ENCODE results near the gene BACH1.
A peak's percentile ranks its signal among the peaks of the same experiment; 100 is the strongest.
"Not testable (repeated sequence)": the region's sequence is repeated elsewhere in the genome, so short reads cannot be mapped to it uniquely, and the experiment has no call there.

Gene BACH1

DNA sequence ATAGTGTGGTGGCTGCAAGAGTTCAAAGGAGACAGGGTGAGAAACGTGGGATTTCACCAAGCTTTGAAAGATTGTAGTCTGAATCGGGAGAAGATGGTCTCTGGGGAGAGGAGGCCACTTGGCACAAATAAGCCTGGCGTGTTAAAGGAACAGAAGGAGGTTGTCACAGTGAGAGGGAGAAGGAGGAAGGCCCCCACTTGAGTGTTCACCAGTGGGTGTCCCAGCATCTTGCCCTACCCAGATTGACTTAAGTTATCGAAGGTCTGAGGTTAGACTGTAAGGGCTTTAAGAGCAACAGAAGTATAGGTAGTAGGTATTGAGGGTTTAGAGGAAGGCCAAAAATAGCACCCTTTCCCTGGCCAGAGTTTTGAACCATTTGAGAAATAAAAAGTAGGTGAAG, 48.0 kb downstream of the BACH1 start:
- DNase-seq (ENCODE audit: low read depth): no peak

DNA sequence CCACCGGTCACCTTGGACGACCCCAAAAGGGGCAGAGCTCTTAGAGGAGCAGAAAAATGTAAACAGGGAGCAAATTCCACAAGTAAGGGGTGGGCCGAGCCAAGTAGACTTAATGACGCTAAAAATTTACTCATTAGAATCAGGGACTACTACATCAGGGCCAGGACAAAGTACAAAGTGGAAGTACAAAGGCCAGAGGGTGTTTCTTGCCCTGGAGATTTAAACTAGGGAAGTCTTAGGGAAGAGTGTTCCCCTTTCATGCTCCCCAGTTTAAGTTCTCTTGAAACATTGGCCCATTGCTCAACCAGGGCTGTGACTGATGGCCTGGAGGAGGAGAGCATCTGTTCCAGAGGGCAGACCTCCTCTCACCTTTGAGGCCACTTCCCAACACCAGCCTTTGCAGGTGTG, 48.6 kb downstream of the BACH1 start:
- DNase-seq (ENCODE audit: low read depth): no peak

DNA sequence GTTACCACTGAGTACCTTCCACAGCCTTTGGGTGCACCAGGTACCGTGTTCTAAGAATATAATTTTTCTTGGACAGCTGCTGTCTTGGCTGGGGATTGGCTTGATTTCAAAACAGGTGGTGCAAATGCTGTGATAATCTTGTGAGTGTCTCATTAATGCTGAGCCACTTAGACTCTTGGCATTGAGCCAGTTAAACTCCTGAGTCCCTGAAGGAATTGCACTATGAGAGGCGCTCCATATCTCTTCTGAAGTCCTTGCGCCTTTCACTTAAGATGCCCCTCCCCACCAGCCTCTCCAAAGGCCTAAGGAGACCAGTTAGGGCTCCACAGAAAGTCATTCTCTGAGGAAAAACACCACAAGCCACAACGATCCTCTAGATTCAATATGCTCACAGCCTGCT, 51.0 kb downstream of the BACH1 start:
- DNase-seq (ENCODE audit: low read depth): no peak

DNA sequence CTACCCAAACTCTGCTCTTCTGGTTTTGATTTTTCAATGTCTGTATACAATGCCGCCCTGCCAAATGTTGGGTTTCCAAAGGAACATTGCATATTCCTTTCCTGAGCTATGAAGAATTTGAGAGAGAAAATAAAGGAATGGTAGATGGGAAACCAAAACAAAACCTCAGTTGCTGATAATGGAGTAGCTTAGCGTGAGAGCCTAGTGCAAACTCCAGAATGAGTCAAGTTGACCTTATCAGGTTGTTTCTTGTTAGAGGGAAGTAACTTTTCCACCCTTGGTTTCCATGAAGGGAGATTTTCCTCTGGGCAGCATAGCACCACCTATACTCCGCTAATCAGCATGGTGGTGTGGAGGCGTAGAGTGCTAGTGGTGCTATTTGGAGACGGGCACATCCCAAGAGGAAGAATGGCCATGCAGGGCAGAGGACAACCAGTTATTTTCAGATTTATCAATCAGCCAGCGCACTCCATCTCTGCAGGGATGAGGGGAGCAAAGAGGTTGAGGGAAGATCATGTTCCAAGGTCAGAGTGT, 51.6 kb downstream of the BACH1 start:
- no peak for DNase-seq (ENCODE audit: low read depth)

DNA sequence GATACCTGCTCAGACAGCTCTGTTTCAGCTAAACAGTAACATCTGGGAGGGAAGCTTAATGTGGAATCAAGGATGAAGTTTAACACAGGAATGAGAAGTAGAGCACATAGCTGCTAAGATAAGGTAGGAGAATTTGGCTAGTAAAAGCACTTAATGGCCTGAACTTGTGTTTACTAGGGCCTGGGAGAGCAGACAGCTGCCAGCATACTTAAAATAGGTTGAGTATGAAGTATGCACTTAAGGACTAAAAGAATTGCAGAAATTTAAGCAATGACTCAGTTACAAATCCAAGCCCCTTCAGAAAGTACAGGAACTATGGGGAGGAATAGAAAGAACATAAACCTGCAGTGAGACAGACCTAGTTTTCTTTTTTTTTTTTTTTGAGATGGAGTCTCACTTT, 53.0 kb downstream of the BACH1 start:
- DNase-seq (ENCODE audit: low read depth): no peak

DNA sequence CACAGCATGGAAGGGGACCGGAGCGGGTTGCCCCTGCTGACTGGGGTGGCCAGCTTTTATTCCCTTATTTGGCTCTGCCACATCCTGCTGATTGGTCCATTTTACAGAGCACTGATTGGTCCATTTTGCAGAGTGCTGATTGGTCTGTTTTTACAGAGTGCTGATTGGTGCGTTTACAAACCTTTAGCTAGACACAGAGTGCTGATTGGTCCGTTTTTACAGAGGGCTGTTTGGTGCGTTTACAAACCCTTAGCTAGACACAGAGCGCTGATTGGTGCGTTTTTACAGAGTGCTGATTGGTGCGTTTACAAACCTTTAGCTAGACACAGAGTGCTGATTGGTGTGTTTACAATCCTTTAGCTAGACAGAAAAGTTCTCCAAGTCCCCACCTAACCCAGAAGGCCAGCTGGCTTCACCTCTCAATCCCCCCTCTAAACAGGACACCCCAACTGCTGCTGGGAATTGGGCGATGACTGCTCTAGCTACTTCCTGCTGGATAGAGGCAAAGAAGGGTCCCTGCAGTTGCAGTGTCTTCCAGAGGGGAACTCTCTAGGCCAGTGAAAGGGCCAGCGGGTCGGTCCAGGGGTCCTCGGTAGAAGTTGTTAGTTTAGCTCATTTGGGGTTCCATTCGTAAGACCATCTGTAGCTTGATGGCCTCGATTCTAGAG, 56.5 kb downstream of the BACH1 start:
- DNase-seq (ENCODE audit: low read depth): not testable (repeated sequence)

DNA sequence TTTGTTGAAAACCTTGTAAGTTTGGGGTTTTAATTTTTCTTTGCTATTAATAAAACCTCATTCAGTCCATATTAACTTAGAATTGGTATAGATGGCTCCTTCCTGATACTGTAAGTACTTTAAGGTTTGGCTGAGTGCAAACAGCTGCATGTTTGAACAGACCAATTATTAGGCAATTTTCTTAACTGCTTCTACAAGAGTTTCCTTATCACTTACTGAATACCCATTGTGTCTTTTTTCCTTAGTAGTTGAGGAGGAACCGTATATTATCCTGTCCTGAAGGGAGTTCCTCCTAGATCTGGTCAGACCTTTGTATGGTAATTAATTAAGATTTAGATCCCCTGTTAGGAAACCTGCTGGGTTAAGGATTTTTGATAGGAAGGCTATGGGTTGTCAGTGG, 57.6 kb downstream of the BACH1 start:
- not testable (repeated sequence) for DNase-seq (ENCODE audit: low read depth)

DNA sequence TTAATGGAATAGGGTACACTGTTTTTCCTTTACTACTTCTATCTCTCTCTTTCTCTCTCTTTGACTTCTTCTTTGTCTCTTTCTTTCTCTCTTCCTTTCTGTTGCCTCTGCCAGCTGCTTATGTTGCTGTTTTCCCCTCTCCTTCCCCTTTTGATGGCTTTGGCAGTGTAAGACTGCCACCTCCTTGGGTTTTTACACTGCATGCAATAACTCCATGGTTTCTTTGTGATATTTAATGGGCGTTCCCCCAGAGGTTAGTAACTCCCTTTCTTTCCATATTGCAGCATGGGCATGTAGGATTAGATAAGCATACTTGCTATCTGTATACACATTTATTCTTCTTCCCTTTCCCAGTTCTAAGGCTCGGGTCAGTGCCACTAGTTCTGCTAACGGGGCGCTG, 58.1 kb downstream of the BACH1 start:
- DNase-seq (ENCODE audit: low read depth): not testable (repeated sequence)

DNA sequence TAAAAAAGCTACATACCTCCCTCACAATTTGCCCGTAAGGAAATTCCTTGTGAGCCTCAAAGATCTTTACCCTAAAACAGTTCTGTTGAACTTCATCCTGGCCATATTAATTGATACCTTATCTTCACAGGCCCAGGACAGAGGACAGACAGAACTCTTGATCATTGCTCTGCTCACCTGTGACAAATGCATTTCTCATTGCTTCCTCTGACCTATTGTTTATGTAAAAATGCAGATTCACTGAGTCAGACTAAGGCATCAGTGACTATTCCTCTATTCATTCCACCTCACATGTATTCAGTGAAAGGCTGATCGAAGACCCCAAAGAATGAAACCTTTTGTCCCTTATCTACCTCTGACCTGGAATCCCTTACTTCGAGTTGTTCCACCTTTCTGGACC, 61.0 kb downstream of the BACH1 start:
- no peak for DNase-seq (ENCODE audit: low read depth)

DNA sequence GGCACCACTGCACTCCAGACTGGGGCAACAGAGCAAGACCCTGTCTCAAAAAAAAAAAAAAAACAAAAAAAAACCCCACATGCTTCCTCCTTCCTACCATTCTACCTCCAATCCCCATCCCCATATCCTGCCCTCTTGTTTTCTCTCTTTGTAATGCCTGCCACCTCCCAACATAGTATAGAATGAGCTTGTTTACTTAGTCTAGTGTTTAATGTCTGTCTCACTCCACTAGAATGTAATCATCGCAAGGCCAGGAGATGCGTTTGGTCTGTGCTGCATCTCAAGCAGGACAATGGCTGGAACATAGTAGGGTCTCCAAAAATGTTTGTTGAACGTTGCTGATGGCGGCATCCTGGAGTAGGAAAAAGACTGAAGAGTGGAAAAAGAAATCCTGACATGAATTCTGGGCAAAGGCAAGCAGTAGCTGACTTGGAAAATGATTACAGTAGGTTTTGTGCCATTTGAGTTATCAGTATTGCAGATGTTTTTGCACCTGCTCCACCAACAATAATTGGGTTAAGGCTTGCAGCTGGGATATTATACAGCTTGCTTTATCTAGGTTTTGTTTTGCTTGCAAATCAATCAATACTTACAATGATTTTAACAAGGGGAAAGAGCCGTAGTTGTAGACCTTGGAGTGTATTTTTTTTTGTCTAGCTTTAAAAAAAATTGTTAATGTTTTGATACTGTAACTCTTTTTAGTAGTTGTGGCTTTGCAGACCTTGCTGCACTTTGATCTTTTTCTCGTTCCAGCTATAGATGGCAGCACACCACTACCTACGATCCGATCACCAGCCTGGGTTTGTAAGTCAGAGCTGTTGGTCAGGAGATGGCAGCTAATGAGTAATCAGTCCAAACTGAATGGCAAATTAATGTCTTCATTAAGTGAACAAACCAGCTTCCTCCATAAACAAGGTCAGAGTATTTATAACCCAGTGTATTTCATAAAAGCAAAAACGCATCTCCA, 62.4 kb downstream of the BACH1 start:
- no peak for DNase-seq (ENCODE audit: low read depth)

DNA sequence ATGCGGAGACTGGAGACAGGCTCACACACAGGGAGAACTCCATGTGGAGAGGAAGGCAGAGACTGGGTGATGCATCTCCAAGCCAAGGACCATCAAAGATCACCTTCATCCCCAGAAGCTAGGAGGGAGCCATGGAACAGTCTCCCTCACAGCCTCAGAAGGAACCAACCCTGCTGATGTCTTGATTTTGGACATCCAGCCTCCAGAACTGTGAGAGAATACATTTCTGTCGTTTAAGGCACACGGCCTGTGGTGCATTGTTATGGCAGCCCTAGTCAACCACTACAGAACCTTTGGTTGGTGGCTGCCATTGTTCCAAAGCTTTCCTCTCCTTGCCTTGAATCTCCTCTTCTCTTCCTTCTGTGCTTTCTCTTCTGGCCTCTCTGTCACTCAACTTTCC, 64.0 kb downstream of the BACH1 start:
- DNase-seq (ENCODE audit: low read depth): no peak

DNA sequence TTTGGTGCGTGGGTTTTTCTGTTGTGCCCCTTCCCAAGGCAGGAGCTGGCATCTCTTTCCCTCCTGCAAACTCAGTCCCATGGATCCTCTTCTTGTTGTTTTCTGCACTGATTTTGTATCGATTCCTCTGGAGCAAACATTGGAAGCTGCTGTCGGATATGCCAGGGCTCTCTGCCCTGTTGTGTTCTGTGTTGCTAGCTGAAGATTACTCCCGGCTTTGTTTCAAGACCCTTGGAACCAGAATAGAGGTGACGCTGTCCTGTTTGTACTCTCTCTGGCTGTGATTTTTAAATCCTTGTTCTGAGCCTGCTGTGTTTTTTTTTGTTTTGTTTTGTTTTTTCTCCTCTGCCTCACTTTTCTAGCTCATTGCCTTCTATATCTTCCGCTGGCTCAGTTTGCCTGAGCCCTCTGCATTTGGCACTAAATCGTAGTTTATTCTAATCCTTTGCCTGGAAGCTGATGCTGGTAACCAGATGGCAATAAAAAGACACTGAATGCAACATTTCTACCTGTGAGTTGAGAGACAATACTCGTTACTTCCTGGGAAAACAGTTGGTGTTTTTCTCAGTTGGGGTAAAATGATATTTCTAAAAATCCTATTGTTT, 67.0 kb downstream of the BACH1 start:
- no peak for DNase-seq (ENCODE audit: low read depth)

DNA sequence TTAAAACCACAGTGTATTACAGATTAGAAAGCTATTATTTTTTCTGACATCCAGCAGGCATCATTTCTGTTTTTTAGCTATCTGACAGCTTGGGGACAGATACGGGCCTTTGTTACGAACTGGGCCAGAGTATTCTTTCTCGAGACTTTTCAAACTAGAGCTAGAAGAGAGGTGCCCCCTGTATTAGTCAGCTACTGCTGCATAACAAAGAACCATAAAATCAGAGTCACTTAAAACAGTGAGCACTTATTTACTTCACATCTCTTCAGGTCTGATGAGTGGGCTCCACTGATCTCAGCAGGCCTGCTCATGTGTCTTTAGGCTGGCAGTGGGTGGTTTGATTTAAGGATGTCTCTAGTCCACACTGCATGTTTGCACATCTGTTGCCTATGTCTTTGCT, 67.8 kb downstream of the BACH1 start:
- no peak for DNase-seq (ENCODE audit: low read depth)

DNA sequence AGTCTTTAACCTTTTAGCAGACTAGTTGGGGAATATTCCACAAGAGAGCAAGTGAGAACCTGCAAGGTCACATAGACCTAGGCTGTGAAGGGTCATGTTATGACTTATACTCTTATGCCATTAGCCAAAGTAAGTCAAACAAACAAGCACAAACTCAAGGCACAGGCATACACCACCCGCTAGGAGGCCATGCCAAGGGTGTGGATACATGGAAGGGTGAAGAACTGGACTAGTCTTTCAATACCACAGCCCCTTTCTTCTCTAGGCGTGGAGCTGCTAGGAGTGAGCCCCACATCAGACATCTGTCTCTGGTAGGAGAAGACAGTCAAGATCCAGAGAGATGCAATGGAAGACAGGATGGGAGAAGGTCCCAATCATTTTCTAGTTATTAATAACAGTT, 68.6 kb downstream of the BACH1 start:
- no peak for DNase-seq (ENCODE audit: low read depth)

DNA sequence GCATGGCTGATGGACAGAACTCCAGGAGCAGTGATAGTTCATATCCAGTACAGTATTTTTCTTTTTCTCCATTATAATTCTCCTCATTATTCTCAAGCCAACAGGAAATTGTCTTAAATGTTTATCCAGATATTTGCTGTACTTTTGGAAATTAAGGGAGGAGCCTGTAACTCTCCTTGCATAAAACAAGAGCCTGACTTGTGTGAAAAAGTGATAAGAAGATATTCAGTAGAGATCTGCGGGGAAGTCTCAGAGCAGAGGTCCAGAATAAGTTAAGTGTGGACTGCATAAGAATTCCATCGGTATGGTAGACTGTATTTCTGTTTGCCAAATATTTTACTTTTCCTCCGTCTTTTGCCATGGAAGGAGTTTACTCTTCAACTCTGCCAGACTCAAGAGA, 70.2 kb downstream of the BACH1 start:
- no peak for DNase-seq (ENCODE audit: low read depth)

DNA sequence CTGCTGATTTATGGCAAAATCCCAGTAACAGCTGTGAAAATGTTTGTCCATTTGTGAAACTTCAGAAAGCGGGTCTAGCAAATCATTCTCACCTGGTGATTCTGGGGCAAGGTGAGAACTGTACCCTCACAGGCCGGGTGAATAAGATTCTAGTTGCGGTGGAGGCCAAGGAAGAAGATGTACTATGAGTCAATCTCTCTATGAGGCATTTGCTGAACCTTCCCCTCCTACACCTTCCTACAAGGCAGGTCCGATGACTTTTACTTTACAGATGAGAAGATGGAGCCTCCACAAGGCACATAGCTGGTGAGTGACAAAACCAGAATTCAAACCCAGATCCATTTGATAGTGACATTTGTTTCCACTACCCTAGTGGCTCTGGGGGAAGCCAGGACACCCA, 72.7 kb downstream of the BACH1 start:
- DNase-seq (ENCODE audit: low read depth): no peak

DNA sequence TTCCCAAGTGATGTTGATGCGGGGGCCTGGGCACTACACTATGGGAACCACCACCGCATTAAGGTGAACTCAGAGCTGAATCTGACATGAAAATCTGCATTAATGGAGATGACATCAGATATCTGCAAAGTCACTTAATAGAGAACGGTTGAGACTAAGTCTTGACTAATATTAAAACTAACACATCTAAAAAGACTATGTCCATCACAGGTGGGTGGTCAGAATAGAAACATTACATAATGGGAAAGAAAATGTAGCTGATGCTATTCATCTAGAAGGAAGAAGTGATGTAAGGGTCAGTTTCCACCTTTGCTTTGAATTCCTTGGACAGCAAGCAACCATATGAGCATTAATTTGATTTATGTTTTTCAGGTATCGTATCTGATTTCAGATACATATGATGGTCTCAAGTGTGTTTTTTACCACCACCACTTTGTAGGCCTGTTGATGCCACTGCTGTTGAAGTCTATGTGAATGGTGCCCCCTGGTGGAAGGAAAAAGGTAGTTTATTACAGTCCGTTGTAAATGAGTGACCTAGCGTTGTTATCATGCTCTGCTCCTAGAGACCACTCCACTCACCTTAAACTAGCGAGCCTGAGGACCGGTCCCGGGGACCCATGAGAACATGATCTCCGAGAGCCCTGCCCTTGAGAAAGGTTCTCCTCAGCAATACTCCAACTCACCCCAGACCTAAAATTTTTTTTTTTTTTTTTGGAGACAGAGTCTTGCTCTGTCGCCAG, 73.5 kb downstream of the BACH1 start:
- DNase-seq (ENCODE audit: low read depth): peak; percentile 5

DNA sequence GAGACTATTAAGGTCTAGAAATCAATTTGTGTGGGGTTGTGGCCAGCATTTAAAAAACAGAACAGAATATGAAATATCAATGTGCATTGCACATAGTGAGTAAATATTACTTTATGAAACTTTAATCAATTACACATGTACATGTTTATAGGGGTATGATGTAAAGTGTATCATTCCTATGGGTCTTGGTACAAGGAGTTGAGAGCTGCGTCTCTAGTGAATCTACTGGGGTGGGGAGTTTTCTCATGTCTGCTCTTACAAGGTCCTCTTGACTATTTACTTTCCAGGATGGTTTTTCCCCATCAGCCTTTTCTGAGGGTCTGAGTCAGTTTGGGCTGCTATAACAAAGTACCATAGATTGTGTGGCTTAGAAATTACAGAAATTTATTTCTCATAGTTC, 75.8 kb downstream of the BACH1 start:
- no peak for DNase-seq (ENCODE audit: low read depth)

DNA sequence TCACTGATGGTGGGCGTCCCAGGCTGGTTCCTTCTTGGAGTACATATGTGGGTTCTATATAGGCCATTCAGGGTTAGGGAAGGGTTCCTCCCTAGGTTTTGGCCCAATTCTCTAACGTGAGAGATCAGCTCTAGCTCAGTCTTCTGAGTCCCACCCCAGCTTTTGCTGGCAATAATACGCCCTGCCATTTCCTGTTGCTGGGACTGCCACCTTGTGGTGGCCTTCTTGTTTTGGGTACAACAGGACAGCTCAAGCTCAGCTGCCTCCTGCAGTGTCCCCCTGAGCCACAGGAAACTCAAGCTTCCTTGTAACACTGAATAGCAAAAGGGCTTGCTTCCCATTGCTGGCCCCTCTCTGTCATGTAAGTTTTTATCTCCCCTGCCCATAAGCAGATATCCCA, 77.8 kb downstream of the BACH1 start:
- DNase-seq (ENCODE audit: low read depth): peak; percentile 13

DNA sequence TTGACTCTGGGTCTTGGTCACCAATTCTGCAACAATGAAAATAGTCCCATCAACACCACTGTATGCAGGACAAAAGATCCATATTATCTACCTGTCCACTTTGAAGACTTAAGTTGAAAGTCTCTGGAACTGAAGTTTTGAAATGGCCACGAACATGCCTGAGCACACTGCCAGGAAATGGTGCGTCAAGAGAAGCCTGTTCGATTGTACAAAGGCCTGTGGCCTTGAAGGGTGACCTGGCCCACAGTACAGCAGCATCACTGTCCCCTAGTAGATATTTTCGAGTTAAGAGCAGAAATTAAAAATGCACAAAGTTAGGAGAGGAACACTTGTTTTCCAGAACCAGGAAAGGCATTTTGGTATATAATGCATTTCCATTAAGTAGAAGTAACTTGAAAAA, 78.5 kb downstream of the BACH1 start:
- DNase-seq (ENCODE audit: low read depth): no peak

DNA sequence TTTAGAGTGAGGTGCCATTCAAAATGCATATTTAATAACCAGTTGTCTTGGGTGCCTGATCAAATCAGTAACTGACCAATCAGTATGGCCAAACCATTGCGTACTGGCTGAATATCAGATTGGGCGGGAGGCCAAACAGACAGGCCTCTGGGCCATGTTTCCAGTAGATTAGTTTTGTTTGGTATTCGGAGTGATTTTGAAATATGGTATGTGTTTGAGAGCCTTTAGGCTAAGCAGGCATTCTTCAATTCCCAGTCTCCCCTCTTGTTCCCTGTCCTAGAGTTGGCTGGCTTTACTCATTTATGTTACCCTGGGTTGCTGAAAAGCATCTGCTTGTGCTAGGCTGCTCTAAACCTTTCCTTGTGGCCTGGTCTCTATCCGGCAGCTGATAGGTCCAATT, 80.1 kb downstream of the BACH1 start:
- no peak for DNase-seq (ENCODE audit: low read depth)

DNA sequence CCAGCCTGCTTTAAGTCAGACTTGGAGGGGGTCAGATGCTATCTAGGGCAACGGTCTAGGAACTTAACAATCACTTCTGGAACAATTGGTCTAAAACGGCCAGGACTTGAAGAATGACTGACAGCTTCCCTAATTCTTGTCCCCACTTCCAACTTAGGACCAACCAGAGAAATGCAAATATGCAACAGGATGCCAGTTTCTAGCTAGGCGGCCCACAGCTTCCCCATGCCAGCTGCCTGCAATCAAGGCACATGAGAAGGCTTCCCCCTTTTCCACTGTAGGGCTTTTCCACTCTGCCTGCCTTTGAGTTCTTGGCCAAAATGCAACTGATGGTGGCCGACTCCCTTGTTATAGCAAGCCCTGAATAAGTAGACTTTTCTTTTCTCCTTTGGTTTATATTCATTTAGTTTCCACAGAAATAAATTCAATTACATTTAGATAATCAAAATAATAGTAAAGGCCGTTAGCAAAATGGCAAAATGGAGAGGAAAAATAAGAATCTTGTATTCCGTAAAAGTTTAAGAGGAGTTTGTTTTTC, 80.9 kb downstream of the BACH1 start:
- no peak for DNase-seq (ENCODE audit: low read depth)

Data from activated T-helper 1 cell treated with Interleukin-2 at 50 U/mL for 16 hours (primary cell).